ENCODE data around the gene SCAF4. TPM values are rescaled to one million over a fixed set of nuclear protein-coding genes. Genes with fewer than 3 reads are reported as not detected.
A peak's percentile ranks its signal among the peaks of the same experiment; 100 is the strongest.
"Not testable (repeated sequence)": the region's sequence is repeated elsewhere in the genome, so short reads cannot be mapped to it uniquely, and the experiment has no call there.

SCAF4 gene, protein sequence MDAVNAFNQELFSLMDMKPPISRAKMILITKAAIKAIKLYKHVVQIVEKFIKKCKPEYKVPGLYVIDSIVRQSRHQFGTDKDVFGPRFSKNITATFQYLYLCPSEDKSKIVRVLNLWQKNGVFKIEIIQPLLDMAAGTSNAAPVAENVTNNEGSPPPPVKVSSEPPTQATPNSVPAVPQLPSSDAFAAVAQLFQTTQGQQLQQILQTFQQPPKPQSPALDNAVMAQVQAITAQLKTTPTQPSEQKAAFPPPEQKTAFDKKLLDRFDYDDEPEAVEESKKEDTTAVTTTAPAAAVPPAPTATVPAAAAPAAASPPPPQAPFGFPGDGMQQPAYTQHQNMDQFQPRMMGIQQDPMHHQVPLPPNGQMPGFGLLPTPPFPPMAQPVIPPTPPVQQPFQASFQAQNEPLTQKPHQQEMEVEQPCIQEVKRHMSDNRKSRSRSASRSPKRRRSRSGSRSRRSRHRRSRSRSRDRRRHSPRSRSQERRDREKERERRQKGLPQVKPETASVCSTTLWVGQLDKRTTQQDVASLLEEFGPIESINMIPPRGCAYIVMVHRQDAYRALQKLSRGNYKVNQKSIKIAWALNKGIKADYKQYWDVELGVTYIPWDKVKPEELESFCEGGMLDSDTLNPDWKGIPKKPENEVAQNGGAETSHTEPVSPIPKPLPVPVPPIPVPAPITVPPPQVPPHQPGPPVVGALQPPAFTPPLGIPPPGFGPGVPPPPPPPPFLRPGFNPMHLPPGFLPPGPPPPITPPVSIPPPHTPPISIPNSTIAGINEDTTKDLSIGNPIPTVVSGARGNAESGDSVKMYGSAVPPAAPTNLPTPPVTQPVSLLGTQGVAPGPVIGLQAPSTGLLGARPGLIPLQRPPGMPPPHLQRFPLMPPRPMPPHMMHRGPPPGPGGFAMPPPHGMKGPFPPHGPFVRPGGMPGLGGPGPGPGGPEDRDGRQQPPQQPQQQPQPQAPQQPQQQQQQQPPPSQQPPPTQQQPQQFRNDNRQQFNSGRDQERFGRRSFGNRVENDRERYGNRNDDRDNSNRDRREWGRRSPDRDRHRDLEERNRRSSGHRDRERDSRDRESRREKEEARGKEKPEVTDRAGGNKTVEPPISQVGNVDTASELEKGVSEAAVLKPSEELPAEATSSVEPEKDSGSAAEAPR
- 14.2 TPM for total RNA-seq

DNA sequence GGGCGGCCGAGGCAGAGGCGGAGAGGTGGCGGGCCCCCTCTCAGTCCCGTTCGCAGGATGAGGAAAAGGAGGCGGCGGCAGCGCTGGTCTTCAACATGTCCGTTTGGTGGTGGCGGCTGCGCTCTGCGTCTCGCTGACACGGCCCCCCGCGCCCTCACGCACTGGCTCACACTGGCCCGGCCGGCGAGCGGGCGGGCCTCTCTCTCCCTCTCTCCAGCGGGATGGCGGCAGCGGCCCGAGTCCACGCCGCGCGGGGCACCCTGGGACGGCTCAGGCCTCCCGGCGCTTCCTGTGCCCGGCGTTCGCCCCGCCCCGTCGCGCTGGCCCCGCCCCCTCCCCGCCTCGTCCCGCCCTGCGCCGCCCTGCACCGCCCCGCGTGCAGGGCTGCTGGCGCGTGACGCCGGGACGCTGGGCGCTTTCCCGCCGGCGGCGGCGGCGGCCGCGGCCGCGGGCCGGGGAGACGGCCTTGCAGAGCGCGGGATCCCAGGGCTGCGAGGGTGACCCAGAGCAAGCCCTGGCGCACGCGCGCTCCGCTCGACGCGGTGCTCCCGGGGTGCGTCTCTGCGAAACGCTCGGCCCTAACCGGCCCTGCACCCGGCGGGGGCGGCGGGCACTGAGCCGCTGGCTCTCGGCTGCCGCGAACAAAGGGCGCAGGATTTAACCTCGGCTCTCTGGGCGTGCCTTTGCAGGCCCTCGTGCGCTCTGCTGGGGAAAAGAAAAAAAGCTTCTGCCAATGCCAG lies at the start of gene SCAF4:
SCAF4 (minus strand) TSS at position 262 of the 740 bp plus-strand sequence. CDS start 426 bp downstream, outside the sequence.
- ATAC-seq (peak; percentile 81), DNase-seq (ENCODE audit: low spot score) (peak; percentile 94)

- peak; percentile 64 for ATAC-seq
These were observed 49.0 kb upstream of the SCAF4 start for GRCh38 chr21:31780944-31781343.

GRCh38 chr21:31778546-31778945 lies 46.6 kb upstream of the SCAF4 start:
- no peak for ATAC-seq
- DNase-seq (ENCODE audit: low spot score): no peak

More at GRCh38 chr21:31780944-31781343, 49.0 kb upstream of the SCAF4 start:
- no peak for DNase-seq (ENCODE audit: low spot score)

GRCh38 chr21:31777857-31778256 lies 45.9 kb upstream of the SCAF4 start:
- DNase-seq (ENCODE audit: low spot score): no peak

GRCh38 chr21:31774031-31774430 lies 42.1 kb upstream of the SCAF4 start:
- no peak for ATAC-seq
- no peak for DNase-seq (ENCODE audit: low spot score)

More at GRCh38 chr21:31777857-31778256, 45.9 kb upstream of the SCAF4 start:
- no peak for ATAC-seq

GRCh38 chr21:31772674-31773555 lies 41.0 kb upstream of the SCAF4 start:
- ATAC-seq (no peak), DNase-seq (ENCODE audit: low spot score) (no peak)

DNA sequence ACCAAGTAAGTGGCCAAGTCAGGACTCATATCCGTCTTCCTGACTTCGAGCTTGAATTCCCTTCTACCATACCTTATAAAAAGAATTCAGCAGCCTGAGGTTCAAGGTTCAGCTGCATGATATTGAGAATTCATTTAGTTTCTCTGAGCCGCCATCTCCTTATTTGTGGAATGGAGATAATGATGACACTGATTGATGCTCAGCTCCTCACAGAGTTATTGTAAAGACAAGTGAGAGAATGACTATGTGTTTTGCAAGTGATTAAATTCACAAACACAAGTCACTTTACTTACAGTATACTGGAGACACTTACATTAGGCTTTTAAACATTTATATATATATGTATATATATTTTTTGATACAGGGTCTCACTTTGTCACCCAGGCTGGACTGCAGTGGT lies 39.8 kb upstream of the SCAF4 start:
- ATAC-seq (no peak), DNase-seq (ENCODE audit: low spot score) (no peak)

DNA sequence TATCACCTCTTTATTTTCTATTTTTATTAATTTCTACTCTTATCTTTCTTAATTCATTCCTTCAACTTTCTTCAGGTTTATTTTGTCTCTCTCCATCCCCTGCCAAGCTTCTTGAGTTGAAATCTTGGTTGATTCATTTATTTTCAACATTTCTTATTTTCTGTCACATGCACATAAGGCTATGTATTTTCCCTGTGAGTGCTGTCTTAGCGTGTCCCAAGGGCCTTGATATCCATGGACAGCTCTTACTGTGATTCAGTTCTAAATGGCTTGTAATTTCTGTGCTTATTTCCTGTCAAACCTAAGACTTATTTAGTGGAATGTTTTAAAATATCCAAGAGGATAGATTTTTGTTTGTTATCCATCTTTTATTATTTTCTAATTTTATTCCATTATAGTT lies 36.8 kb upstream of the SCAF4 start:
- ATAC-seq: no peak
- no peak for DNase-seq (ENCODE audit: low spot score)

DNA sequence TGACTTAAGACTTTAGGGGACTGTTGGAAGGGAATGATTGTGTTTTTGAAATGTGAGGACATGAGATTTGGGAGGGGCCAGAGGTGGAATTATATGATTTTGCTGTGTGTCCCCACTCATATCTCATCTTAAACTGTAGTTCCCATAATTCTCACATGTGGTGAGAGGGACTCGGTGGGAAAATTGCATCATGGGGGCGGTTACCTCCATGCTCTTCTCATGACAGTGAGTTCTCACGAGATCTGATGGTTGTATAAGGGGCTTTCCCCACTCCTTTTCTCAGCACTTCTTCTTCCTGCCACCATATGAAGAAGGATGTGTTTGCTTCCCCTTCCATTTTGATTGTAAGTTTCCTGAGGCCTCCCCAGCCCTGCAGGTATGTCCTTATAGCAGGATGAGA lies 35.0 kb upstream of the SCAF4 start:
- DNase-seq (ENCODE audit: low spot score): no peak
- no peak for ATAC-seq

- DNase-seq (ENCODE audit: low spot score); ATAC-seq: not testable (repeated sequence)
These were observed 33.9 kb upstream of the SCAF4 start for GRCh38 chr21:31765850-31766249.

GRCh38 chr21:31760931-31761330 lies 29.0 kb upstream of the SCAF4 start:
- DNase-seq (ENCODE audit: low spot score) (no peak), ATAC-seq (no peak)

- ATAC-seq: no peak
- no peak for DNase-seq (ENCODE audit: low spot score)
These were observed 24.9 kb upstream of the SCAF4 start for GRCh38 chr21:31756787-31757186.

- no peak for ATAC-seq
These were observed 23.1 kb upstream of the SCAF4 start for GRCh38 chr21:31755027-31755426.

DNA sequence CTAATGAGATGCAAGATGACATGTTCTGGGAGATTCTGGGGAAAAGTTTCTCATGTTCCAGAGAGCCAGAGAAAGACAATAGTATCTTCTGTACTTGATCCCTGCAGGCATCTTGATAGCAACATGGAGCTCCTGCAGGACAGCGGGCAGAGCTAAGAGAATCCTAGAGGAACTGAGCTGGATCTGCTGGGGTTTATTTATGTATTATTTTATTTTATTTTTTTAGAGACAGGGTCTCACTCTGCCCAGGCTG lies 22.7 kb upstream of the SCAF4 start:
- DNase-seq (ENCODE audit: low spot score) (no peak), ATAC-seq (no peak)

More at GRCh38 chr21:31755027-31755426, 23.1 kb upstream of the SCAF4 start:
- DNase-seq (ENCODE audit: low spot score): no peak

DNA sequence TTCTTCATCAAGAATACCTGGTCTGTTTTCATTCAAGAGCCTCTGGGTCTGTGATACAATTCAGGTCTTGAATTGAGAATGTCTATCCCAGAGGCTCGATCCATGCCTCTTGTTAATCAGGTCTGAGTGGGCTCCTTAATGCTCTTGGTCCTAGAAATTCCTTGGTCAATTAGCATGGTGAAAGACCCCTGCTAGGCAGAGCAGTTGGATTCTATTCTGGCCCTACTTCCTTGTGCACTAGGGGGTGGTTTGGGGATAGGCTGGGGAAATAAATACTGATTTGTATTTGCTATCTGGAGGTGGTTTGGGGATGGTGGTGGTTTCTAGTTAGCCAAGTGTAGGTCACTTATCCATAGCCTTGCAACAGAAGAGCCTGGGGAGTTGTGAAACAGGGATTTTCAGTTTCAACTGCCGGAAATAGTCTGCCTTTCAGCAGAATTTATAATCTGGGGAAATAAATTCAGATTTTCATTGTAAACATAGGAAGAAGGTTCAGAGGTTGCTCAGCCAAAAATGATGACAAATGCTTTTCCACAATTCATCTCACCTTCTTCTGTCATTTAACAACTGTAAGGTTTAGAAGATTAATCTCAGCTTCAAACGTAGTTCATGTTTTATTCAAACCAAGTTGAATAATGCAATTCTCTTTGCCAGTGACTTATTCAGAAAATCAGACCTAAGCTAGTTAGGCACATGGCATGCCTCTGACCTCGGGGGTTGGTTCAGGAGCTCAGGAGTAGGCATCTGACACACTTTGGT lies 22.2 kb upstream of the SCAF4 start:
- DNase-seq (ENCODE audit: low spot score) (no peak), ATAC-seq (no peak)

GRCh38 chr21:31752967-31753366 lies 21.0 kb upstream of the SCAF4 start:
- ATAC-seq: no peak

GRCh38 chr21:31752352-31752751 lies 20.4 kb upstream of the SCAF4 start:
- DNase-seq (ENCODE audit: low spot score): no peak
- no peak for ATAC-seq

More at GRCh38 chr21:31752967-31753366, 21.0 kb upstream of the SCAF4 start:
- DNase-seq (ENCODE audit: low spot score): no peak

DNA sequence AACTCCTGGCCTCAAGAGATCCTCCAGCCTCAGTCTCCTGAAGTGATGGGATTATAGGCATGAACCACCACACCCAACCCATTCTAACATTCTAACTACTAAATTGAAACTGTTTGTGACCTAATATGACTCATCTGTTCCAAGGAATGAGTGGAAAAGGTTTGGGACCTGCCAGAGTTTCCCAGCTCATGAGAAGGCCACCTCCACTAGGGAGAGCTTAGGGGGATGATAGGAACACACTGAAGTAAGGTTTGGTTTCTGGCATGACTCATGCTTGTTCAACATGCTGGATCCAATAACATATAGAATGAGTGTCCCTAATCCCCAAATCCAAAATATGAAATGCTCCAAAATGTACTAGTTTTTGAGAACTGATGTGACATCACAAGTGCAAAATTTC lies 18.9 kb upstream of the SCAF4 start:
- ATAC-seq: no peak
- no peak for DNase-seq (ENCODE audit: low spot score)

All from left lobe of liver (tissue), 2 donors.